H1 (cell line): ENCODE data around the gene CSTF2T. TPM values are rescaled to one million over a fixed set of nuclear protein-coding genes. Genes with fewer than 3 reads are reported as not detected.

Experiments used
- CTCF ChIA-PET: fragments of 300-600 bp; sonication (Branson Sonifier 250); formaldehyde crosslinking; loops from one replicate; lab custom pipeline; 2021; ENCODE audit not compliant: partially characterized antibody; lab: Charles Lee
- POLR2A ChIA-PET: fragments of 300-600 bp; sonication (Branson Sonifier 250); formaldehyde crosslinking; loops from one replicate; lab custom pipeline; 2021; ENCODE audit warnings: inconsistent platforms; ENCODE audit not compliant: partially characterized antibody; lab: Charles Lee
- DNase-seq, 2 experiments: peaks; one replicate each; pipeline versions ENCODE4 v3.0.0 to v3.0.0-alpha.2; 2010 to 2022; ENCODE audit warnings: low spot score in 2 of 2, low read depth in 1 of 2, mixed read lengths in 1 of 2
- FAIRE-seq: peaks from 2 replicates; lab custom pipeline; 2011; peaks lifted over from hg19 to GRCh38; lab: Jason Lieb, UNC
- H2AFZ ChIP-seq: 2 replicates; pipeline ENCODE4 v1.8.1; 2012; ENCODE audit warnings: low read length, inconsistent platforms
- H2AK5ac ChIP-seq: 2 replicates; pipeline ENCODE4 v1.6.1; 2013; ENCODE audit warnings: low read depth, low read length
- H2BK120ac ChIP-seq: replicated peaks from 2 replicates; pipeline ENCODE3; 2013; ENCODE audit warnings: low read depth, low read length, inconsistent platforms
- H2BK12ac ChIP-seq: 2 replicates; pipeline ENCODE4 v1.6.1; 2013; ENCODE audit warnings: low read depth, low read length
- H2BK15ac ChIP-seq: 2 replicates; pipeline ENCODE4 v1.6.1; 2013; ENCODE audit warnings: low read length
- H2BK20ac ChIP-seq: 2 replicates; pipeline ENCODE4 v1.6.1; 2013; ENCODE audit warnings: low read length
- H2BK5ac ChIP-seq: 2 replicates; pipeline ENCODE4 v1.6.1; 2013; ENCODE audit warnings: low read depth, low read length
- H3K14ac ChIP-seq: 2 replicates; pipeline ENCODE4 v1.6.1; 2013; ENCODE audit warnings: inconsistent platforms; ENCODE audit not compliant: insufficient read length
- H3K18ac ChIP-seq: 2 replicates; pipeline ENCODE4 v1.6.1; 2013; ENCODE audit warnings: low read length; ENCODE audit errors: extremely low read depth
- H3K23ac ChIP-seq: 2 replicates; pipeline ENCODE4 v1.6.1; 2013; ENCODE audit warnings: inconsistent platforms; ENCODE audit not compliant: insufficient read length
- H3K23me2 ChIP-seq: 2 replicates; pipeline ENCODE4 v1.6.1; 2013; ENCODE audit warnings: low read depth, low read length
- H3K27ac ChIP-seq: 2 replicates; pipeline ENCODE4 v1.6.1; 2011; ENCODE audit warnings: low read depth, low read length, inconsistent platforms
- H3K27me3 ChIP-seq, 4 experiments: replicated peaks in 1 of 4; 1 replicate in 1 of 4; 2 replicates in 3 of 4; pipeline versions ENCODE4 v1.6.1 to v1.8.1; 2011 to 2013; ENCODE audit warnings: low read length in 3 of 4, mild to moderate bottlenecking in 3 of 4, inconsistent platforms in 2 of 4, mixed read lengths in 2 of 4, moderate library complexity in 1 of 4; ENCODE audit not compliant: control insufficient read depth in 3 of 4, insufficient read depth in 3 of 4; ENCODE audit errors: extremely low read depth in 1 of 4
- H3K36me3 ChIP-seq, 4 experiments: 2 replicates each; pipeline versions ENCODE4 v1.6.1 to v1.8.1; 2011 to 2013; ENCODE audit warnings: mild to moderate bottlenecking in 4 of 4, low read length in 3 of 4, moderate library complexity in 2 of 4, control low read depth in 1 of 4, inconsistent platforms in 1 of 4; ENCODE audit not compliant: insufficient read depth in 4 of 4, control insufficient read depth in 2 of 4
- H3K4ac ChIP-seq: replicated peaks from 2 replicates; pipeline ENCODE3; 2013; ENCODE audit warnings: low read length, low read depth, mixed read lengths, inconsistent platforms; ENCODE audit not compliant: insufficient read length
- H3K4me1 ChIP-seq, 4 experiments: replicated peaks in 1 of 4; 1 replicate in 1 of 4; 2 replicates in 3 of 4; pipeline versions ENCODE4 v1.6.1 to v1.8.1; 2011 to 2013; ENCODE audit warnings: low read length in 3 of 4, inconsistent platforms in 2 of 4, mixed read lengths in 1 of 4; ENCODE audit not compliant: insufficient read depth in 4 of 4, control insufficient read depth in 3 of 4
- H3K4me2 ChIP-seq, 2 experiments: 2 replicates each; pipeline versions ENCODE4 v1.6.1 to v1.8.1; 2011 to 2013; ENCODE audit warnings: low read depth in 2 of 2, low read length in 2 of 2, control low read depth in 1 of 2, inconsistent platforms in 1 of 2, mild to moderate bottlenecking in 1 of 2; ENCODE audit not compliant: insufficient read depth in 1 of 2
- H3K4me3 ChIP-seq, 4 experiments: fragments of 200-600, 300-600 bp in 1 of 4; sonication (generic), shearing (Covaris generic), sonication (Bioruptor Twin) in 1 of 4; 2 replicates each; pipeline versions ENCODE4 v1.5.1 to v1.8.1; 2011 to 2016; ENCODE audit warnings: low read length in 4 of 4, low read depth in 3 of 4, control low read depth in 2 of 4, inconsistent platforms in 2 of 4, mild to moderate bottlenecking in 2 of 4, mixed read lengths in 1 of 4, moderate library complexity in 1 of 4; ENCODE audit not compliant: insufficient read depth in 2 of 4; ENCODE audit errors: extremely low read depth in 1 of 4
- H3K56ac ChIP-seq: replicated peaks from 2 replicates; pipeline ENCODE3; 2013; ENCODE audit warnings: low read depth, mild to moderate bottlenecking, mixed read lengths, low read length, inconsistent platforms; ENCODE audit not compliant: insufficient read length
- H3K79me1 ChIP-seq: 2 replicates; pipeline ENCODE4 v1.6.1; 2013; ENCODE audit warnings: low read depth, low read length, control low read depth
- H3K79me2 ChIP-seq, 2 experiments: 2 replicates each; pipeline versions ENCODE4 v1.6.1 to v1.8.1; 2012 to 2013; ENCODE audit warnings: low read length in 2 of 2, mild to moderate bottlenecking in 2 of 2, inconsistent platforms in 1 of 2; ENCODE audit not compliant: insufficient read depth in 2 of 2, control insufficient read depth in 1 of 2
- H3K9ac ChIP-seq, 4 experiments: replicated peaks in 1 of 4; 1 replicate in 1 of 4; 2 replicates in 3 of 4; pipeline versions ENCODE4 v1.6.1 to v1.8.1; 2011 to 2013; ENCODE audit warnings: low read depth in 3 of 4, low read length in 3 of 4, control low read depth in 2 of 4, mild to moderate bottlenecking in 2 of 4, moderate library complexity in 2 of 4, inconsistent platforms in 1 of 4; ENCODE audit errors: extremely low read depth in 1 of 4
- H3K9me3 ChIP-seq, 2 experiments: 2 replicates each; pipeline versions ENCODE4 v1.6.1 to v1.8.1; 2012 to 2013; ENCODE audit warnings: mild to moderate bottlenecking in 2 of 2, moderate library complexity in 2 of 2, control low read depth in 1 of 2, inconsistent platforms in 1 of 2, low read depth in 1 of 2, low read length in 1 of 2, mixed read lengths in 1 of 2; ENCODE audit not compliant: insufficient read depth in 2 of 2
- H4K20me1 ChIP-seq, 2 experiments: replicated peaks in 1 of 2; 2 replicates each; pipeline versions ENCODE3 to v1.8.1; 2011 to 2013; ENCODE audit warnings: inconsistent platforms in 2 of 2, low read length in 2 of 2, mild to moderate bottlenecking in 1 of 2; ENCODE audit not compliant: insufficient read depth in 2 of 2, control insufficient read depth in 1 of 2
- H4K5ac ChIP-seq: 2 replicates; pipeline ENCODE4 v1.6.1; 2013; ENCODE audit warnings: low read length, low read depth, mixed read lengths, inconsistent platforms; ENCODE audit not compliant: insufficient read length
- H4K8ac ChIP-seq: 2 replicates; pipeline ENCODE4 v1.8.0; 2013; ENCODE audit warnings: mild to moderate bottlenecking, moderate library complexity, low read length, inconsistent platforms; ENCODE audit not compliant: insufficient read depth; ENCODE audit errors: extremely low read depth
- H4K91ac ChIP-seq: replicated peaks from 2 replicates; pipeline ENCODE3; 2013; ENCODE audit warnings: low read length, mixed read lengths, inconsistent platforms; ENCODE audit not compliant: insufficient read length
- CBX8 ChIP-seq: fragments of 300-800, 300-1000 bp; sonication (generic); IDR thresholded peaks from 2 replicates; pipeline ENCODE4 v1.7.1; 2016; ENCODE audit warnings: low read depth, low read length, borderline replicate concordance
- CTBP2 ChIP-seq: IDR thresholded peaks from 2 replicates; pipeline ENCODE4 v1.7.0; 2011; ENCODE audit warnings: borderline replicate concordance, mild to moderate bottlenecking, moderate library complexity, mixed read lengths, low read length; ENCODE audit not compliant: insufficient read depth, insufficient read length
- FOSL1 ChIP-seq: IDR thresholded peaks from 2 replicates; pipeline ENCODE4 v1.6.1; 2011; ENCODE audit warnings: mild to moderate bottlenecking, low read depth, low read length, moderate library complexity; ENCODE audit not compliant: insufficient read depth
- JUND ChIP-seq: IDR thresholded peaks from 2 replicates; pipeline ENCODE4 v1.6.1; 2011; ENCODE audit warnings: mild to moderate bottlenecking, improper control_type of control experiment, low read length
- RFX5 ChIP-seq: IDR thresholded peaks from 2 replicates; pipeline ENCODE4 v1.6.1; 2011; ENCODE audit warnings: low read depth, low read length, improper control_type of control experiment, borderline replicate concordance
- RNF2 ChIP-seq: fragments of 200-900, 300-1000 bp; sonication (generic); IDR thresholded peaks from 2 replicates; pipeline ENCODE4 v1.7.1; 2016; ENCODE audit warnings: borderline replicate concordance, low read depth, mild to moderate bottlenecking, antibody characterized with exemption, low read length; ENCODE audit not compliant: poor library complexity, severe bottlenecking; ENCODE audit errors: missing control alignments
- RXRA ChIP-seq: IDR thresholded peaks from 2 replicates; pipeline ENCODE4 v1.6.1; 2011; ENCODE audit warnings: low read depth, mild to moderate bottlenecking, low read length, moderate library complexity; ENCODE audit not compliant: insufficient read depth
- SIRT6 ChIP-seq: IDR thresholded peaks from one replicate; pipeline ENCODE4 v1.7.1; 2012; ENCODE audit warnings: low read length, inconsistent platforms
- SP1 ChIP-seq: IDR thresholded peaks from 2 replicates; pipeline ENCODE4 v1.6.1; 2011; ENCODE audit warnings: low read depth, low read length
- SUZ12 ChIP-seq: fragments of 200-600 bp; sonication (generic); IDR thresholded peaks from 2 replicates; pipeline ENCODE4 v1.6.1; 2012; ENCODE audit warnings: mild to moderate bottlenecking, inconsistent platforms, low read length, moderate library complexity, mixed read lengths
- WGBS, 2 experiments: shearing (Covaris generic) in 1 of 2; methylation state at CpG; one replicate each; pipeline versions ENCODE4 v1.1.6 to v1.1.7; 2013 to 2015; ENCODE audit warnings: low lambda C conversion rate in 2 of 2, mixed read lengths in 2 of 2, inconsistent platforms in 1 of 2, low coverage in 1 of 2, missing lambda C conversion rate in 1 of 2; ENCODE audit not compliant: insufficient replicate concordance in 2 of 2, insufficient coverage in 1 of 2, insufficient read length in 1 of 2; ENCODE audit errors: extremely low coverage in 1 of 2, missing lambda C conversion rate in 1 of 2; 5-methylcytosine and 5-hydroxymethylcytosine counted together
- polyA plus RNA-seq, 7 experiments: library from polyadenylated mRNA; depleted of rRNA in 3 of 7; stranded (reverse) in 5 of 7; unstranded in 2 of 7; fragments of >200 nt in 5 of 7; fragments of 200-250 nt in 2 of 7; gene quantifications; 1 replicate in 5 of 7; 2 replicates in 1 of 7; 4 replicates in 1 of 7; pipeline versions ENCODE4 v1.2.1 to v1.2.3, GENCODE V29; 2011 to 2013; ENCODE audit warnings: missing spikeins in 2 of 7, mixed read lengths in 2 of 7
- total RNA-seq: library from RNA; stranded (reverse); fragmentation: NEBNext Ultra II Directional; extraction: Animal tissue kit (Norgen Biotek cat#: 25700); gene quantifications from 2 replicates; pipeline ENCODE4 v1.2.1, GENCODE V29; 2021
- TF ChIP-seq, protein P1 (sequence below): IDR thresholded peaks from 2 replicates; pipeline ENCODE4 v1.6.1; 2012; ENCODE audit warnings: low read length, inconsistent platforms
- TF ChIP-seq, protein P2 (sequence below): IDR thresholded peaks from 2 replicates; pipeline ENCODE4 v1.6.1; 2011; ENCODE audit warnings: low read depth, mild to moderate bottlenecking, low read length; ENCODE audit not compliant: insufficient read depth

CSTF2T gene
- total and polyA plus RNA-seq, 2 of the 8 experiments (the other 6 are each of a cell fraction or from before 2014, with no cell fraction given), result 9.4 to 32.4 TPM

DNA sequence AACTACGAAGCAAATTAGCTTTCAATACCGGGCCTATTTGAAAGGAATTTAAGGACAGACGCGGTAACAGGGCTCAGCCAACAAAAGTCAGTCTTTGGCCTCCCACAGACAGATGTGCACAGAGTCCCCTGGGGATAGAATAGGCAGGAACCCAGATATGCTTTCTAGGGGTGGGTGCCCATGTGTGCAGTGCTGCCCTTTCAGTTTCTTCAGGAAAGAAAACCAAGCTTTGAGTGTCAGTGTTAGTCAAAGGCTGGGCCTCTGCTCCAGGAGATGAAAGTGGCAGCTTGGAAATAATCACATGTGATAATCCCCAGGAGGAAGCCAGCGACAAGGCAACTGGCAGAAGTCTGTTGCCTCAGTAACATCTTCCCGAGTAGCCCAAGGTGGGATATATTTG lies 43.8 kb upstream of the CSTF2T start:
- H3K4me1 ChIP-seq, result peaks cover 0 to 6% (median 4%) of the 10 kb centered on the region in 4 experiments; a peak in 4 of 7 replicates
- H3K36me3 ChIP-seq, result no peaks in the 10 kb centered on the region; a peak in 1 of 8 replicates
- no peaks in the 10 kb centered on the region for H3K79me2 ChIP-seq
- no peaks in the 10 kb centered on the region; the same call in 1 of the 2 replicates for H3K23me2 ChIP-seq
- H3K14ac ChIP-seq, result no peak overlapping the region
- no peak overlapping the region for H3K18ac ChIP-seq
- H4K20me1 ChIP-seq, result no peaks in the 10 kb centered on the region
- H3K4ac ChIP-seq, result no peak overlapping the region
- no peak overlapping the region for H3K4me3 ChIP-seq
- no peaks in the 10 kb centered on the region for H3K27me3 ChIP-seq
- no peak overlapping the region for H4K8ac ChIP-seq
- no peak overlapping the region for H2BK20ac ChIP-seq
- H3K4me2 ChIP-seq, result no peak overlapping the region
- POLR2A ChIA-PET, result no interaction called here
- CTCF ChIA-PET, result no interaction called here
- H3K56ac ChIP-seq, result no peak overlapping the region
- no peak for FAIRE-seq
- no peak overlapping the region for H4K91ac ChIP-seq
- H3K27ac ChIP-seq, result no peak overlapping the region
- H2AK5ac ChIP-seq, result no peak overlapping the region
- H3K9me3 ChIP-seq, result no peaks in the 10 kb centered on the region
- no peaks in the 10 kb centered on the region for H3K79me1 ChIP-seq
- no peak overlapping the region for H3K9ac ChIP-seq
- H2AFZ ChIP-seq, result no peak overlapping the region
- H2BK5ac ChIP-seq, result no peak overlapping the region
- WGBS, 2 experiments, result 81% methylated on average over 6 of the region's 6 CpGs; no CpG with 5 or more reads in 1 of the 2 experiments
- no peak overlapping the region for H4K5ac ChIP-seq
- DNase-seq, result no peak
- H2BK12ac ChIP-seq, result no peak overlapping the region
- no peak overlapping the region for H2BK120ac ChIP-seq
- H3K23ac ChIP-seq, result no peak overlapping the region
- H2BK15ac ChIP-seq, result no peak overlapping the region
- TF ChIP-seq CBX8 (no peak), RNF2 (no peak), RFX5 (no peak), SP1 (no peak), CTBP2 (no peak), SIRT6 (no peak), RXRA (no peak), SUZ12 (no peak), JUND (no peak), FOSL1 (no peak)
- TF ChIP-seq, protein P1, sequence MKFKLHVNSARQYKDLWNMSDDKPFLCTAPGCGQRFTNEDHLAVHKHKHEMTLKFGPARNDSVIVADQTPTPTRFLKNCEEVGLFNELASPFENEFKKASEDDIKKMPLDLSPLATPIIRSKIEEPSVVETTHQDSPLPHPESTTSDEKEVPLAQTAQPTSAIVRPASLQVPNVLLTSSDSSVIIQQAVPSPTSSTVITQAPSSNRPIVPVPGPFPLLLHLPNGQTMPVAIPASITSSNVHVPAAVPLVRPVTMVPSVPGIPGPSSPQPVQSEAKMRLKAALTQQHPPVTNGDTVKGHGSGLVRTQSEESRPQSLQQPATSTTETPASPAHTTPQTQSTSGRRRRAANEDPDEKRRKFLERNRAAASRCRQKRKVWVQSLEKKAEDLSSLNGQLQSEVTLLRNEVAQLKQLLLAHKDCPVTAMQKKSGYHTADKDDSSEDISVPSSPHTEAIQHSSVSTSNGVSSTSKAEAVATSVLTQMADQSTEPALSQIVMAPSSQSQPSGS, result no peak
- TF ChIP-seq, protein P2, sequence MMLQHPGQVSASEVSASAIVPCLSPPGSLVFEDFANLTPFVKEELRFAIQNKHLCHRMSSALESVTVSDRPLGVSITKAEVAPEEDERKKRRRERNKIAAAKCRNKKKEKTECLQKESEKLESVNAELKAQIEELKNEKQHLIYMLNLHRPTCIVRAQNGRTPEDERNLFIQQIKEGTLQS, result no peak
